ENCODE results near the gene TAS1R1.

DNA sequence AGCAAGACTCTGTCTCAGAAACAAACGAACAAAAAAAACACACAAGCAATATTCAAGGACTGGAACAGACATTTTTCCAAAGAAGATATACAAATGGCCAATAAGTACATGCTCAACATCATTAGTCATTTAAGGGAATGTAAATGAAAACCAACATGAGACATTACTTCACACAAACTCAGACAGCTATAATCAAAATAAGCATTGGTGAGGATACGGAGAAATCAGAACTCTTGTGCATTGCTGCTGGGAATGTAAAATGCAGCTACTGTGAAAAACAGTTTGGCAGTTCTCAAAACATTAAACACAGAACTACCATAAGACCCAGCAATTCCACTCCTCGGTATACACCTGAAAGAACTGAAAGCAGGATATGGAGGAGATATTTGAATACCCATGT, 16.2 kb upstream of the TAS1R1 start:
- TF ChIP-seq, protein P1, sequence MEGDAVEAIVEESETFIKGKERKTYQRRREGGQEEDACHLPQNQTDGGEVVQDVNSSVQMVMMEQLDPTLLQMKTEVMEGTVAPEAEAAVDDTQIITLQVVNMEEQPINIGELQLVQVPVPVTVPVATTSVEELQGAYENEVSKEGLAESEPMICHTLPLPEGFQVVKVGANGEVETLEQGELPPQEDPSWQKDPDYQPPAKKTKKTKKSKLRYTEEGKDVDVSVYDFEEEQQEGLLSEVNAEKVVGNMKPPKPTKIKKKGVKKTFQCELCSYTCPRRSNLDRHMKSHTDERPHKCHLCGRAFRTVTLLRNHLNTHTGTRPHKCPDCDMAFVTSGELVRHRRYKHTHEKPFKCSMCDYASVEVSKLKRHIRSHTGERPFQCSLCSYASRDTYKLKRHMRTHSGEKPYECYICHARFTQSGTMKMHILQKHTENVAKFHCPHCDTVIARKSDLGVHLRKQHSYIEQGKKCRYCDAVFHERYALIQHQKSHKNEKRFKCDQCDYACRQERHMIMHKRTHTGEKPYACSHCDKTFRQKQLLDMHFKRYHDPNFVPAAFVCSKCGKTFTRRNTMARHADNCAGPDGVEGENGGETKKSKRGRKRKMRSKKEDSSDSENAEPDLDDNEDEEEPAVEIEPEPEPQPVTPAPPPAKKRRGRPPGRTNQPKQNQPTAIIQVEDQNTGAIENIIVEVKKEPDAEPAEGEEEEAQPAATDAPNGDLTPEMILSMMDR (IDR thresholded peaks at IDR 0.05; ENCODE audit: poor library complexity): no peak
- no peak for TF ChIP-seq EZH2 (IDR thresholded peaks at IDR 0.05; ENCODE audit: borderline replicate concordance)
